ENCODE data around the gene CORO7. TPM values are rescaled to one million over a fixed set of nuclear protein-coding genes. Genes with fewer than 3 reads are reported as not detected.

The CORO7 gene
- polyA plus RNA-seq, 1 donor from 2014 or later = 57.6 TPM

- Histone ChIP-seq H3K4me2 (ENCODE audit: low read length) (no peak within 1 kb of the TSS), H3K9me3 (ENCODE audit: low read length) (no peaks in the 10 kb centered on the region), H3K4me3 (ENCODE audit: low read length) (peak within 1 kb of the TSS; percentile 56), H4K20me1 (ENCODE audit: insufficient read depth) (no peaks in the 10 kb centered on the region), H3K27ac (ENCODE audit: low read length) (no peak within 1 kb of the TSS), H3K9ac (ENCODE audit: low read length) (no peak within 1 kb of the TSS), H2AFZ (ENCODE audit: low read depth, low read length) (no peak within 1 kb of the TSS), H3K27me3 (ENCODE audit: insufficient read depth, low read depth, low read length) (peaks cover 11% of the 10 kb centered on the region), H3K9me2 (ENCODE audit: insufficient read depth, low read length) (no peaks in the 10 kb centered on the region), H3K79me2 (replicated peaks; ENCODE audit: insufficient read depth, low read length) (no peaks in the 10 kb centered on the region), H3K36me3 (ENCODE audit: insufficient read depth, low read length) (no peaks in the 10 kb centered on the region), H3F3A (ENCODE audit: insufficient read depth, low read length, poor library complexity, severe bottlenecking) (no peaks in the 10 kb centered on the region)
- TF ChIP-seq MXI1 (conservative IDR thresholded peaks at IDR 0.05; ENCODE audit: poor library complexity, severe bottlenecking) (no peak), EZH2 (IDR thresholded peaks at IDR 0.05; ENCODE audit: borderline replicate concordance, insufficient read depth, low read length, poor library complexity, severe bottlenecking) (no peak), SMC3 (conservative IDR thresholded peaks at IDR 0.05; ENCODE audit: poor library complexity) (no peak), EP300 (conservative IDR thresholded peaks at IDR 0.05; ENCODE audit: poor library complexity, severe bottlenecking) (no peak), POLR2AphosphoS5 (IDR thresholded peaks at IDR 0.05) (no peak), TAF1 (IDR thresholded peaks at IDR 0.05; ENCODE audit: low read depth) (no peak), REST (IDR thresholded peaks at IDR 0.05; ENCODE audit: borderline replicate concordance) (no peak), CTCF (IDR thresholded peaks at IDR 0.05; ENCODE audit: poor library complexity, severe bottlenecking) (no peak), RAD21 (conservative IDR thresholded peaks at IDR 0.05) (no peak)
Observed at GRCh38 chr16:4371357-4372000, 44.9 kb downstream of the CORO7 start, which contains the start of gene VASN. VASN (plus strand) TSS chr16:4371848; CDS start chr16:4380878, 9,030 bp downstream.

GRCh38 chr16:4370570-4371356 lies 45.6 kb downstream of the CORO7 start:
- TF ChIP-seq EZH2 (IDR thresholded peaks at IDR 0.05; ENCODE audit: borderline replicate concordance, insufficient read depth, low read length, poor library complexity, severe bottlenecking) = no peak
- no peak for TF ChIP-seq SMC3 (conservative IDR thresholded peaks at IDR 0.05; ENCODE audit: poor library complexity)
- no peak for TF ChIP-seq TAF1 (IDR thresholded peaks at IDR 0.05; ENCODE audit: low read depth)
- no peak for TF ChIP-seq RAD21 (conservative IDR thresholded peaks at IDR 0.05)
- no peak for TF ChIP-seq EP300 (conservative IDR thresholded peaks at IDR 0.05; ENCODE audit: poor library complexity, severe bottlenecking)
- no peak for TF ChIP-seq CTCF (IDR thresholded peaks at IDR 0.05; ENCODE audit: poor library complexity, severe bottlenecking)
- TF ChIP-seq MXI1 (conservative IDR thresholded peaks at IDR 0.05; ENCODE audit: poor library complexity, severe bottlenecking) = no peak
- TF ChIP-seq REST (IDR thresholded peaks at IDR 0.05; ENCODE audit: borderline replicate concordance) = no peak
- TF ChIP-seq POLR2AphosphoS5 (IDR thresholded peaks at IDR 0.05) = no peak
- no peak overlapping the region for H3K27ac ChIP-seq (ENCODE audit: low read length)

More at GRCh38 chr16:4370570-4371356, 45.6 kb downstream of the CORO7 start:
- Histone ChIP-seq H3K27me3 (ENCODE audit: insufficient read depth, low read depth, low read length) (peaks cover 11% of the 10 kb centered on the region), H3K4me2 (ENCODE audit: low read length) (no peak overlapping the region), H3K9ac (ENCODE audit: low read length) (no peak overlapping the region), H4K20me1 (ENCODE audit: insufficient read depth) (no peaks in the 10 kb centered on the region), H3K4me3 (ENCODE audit: low read length) (no peak overlapping the region), H3K36me3 (ENCODE audit: insufficient read depth, low read length) (no peaks in the 10 kb centered on the region), H3K9me2 (ENCODE audit: insufficient read depth, low read length) (no peaks in the 10 kb centered on the region), H3F3A (ENCODE audit: insufficient read depth, low read length, poor library complexity, severe bottlenecking) (no peaks in the 10 kb centered on the region), H3K9me3 (ENCODE audit: low read length) (no peaks in the 10 kb centered on the region), H2AFZ (ENCODE audit: low read depth, low read length) (no peak overlapping the region), H3K79me2 (replicated peaks; ENCODE audit: insufficient read depth, low read length) (no peaks in the 10 kb centered on the region)

Measured in neural cell (in vitro differentiated cells).